GM12873 (cell line): Measurements from ENCODE around the gene SLC33A1.

ENCODE experiments used
- CTCF ChIP-seq: IDR thresholded peaks from 2 replicates; pipeline ENCODE4 v1.5.1; 2012; ENCODE audit warnings: low read depth, mild to moderate bottlenecking, moderate library complexity, low read length, control low read depth; ENCODE audit not compliant: insufficient read depth; ENCODE audit errors: missing control alignments

SLC33A1 gene

GRCh38 chr3:155854141-155854940, at the start of gene SLC33A1:
Gene SLC33A1 (minus strand): TSS chr3:155854427. CDS start chr3:155853997, 430 bp downstream.
- TF ChIP-seq CTCF: no peak

DNA sequence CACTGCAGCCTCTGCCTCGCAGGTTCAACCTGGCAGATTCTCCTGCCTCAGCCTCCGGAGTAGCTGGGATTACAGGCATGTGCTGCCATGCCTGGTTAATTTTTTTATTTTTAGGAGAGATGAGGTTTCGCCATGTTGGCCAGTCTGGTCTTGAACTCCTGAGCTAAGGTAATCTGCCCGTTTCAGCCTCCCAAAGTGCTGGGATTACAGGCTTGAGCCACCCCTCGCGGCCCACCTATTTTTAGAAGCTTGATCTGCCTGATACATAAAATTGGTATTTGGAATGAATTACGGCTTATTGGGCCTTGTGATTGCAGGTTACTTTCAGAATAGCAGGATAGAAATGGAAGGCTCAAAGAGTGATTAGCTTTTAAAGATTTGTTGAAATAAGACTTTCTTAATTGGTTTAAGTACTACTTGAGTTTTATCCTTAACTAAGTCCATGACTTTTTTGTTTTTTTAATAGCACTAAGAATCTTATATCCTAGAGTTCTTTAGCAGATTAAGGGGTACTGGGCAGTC, 41.2 kb upstream of the SLC33A1 start:
- TF ChIP-seq CTCF: no peak

DNA sequence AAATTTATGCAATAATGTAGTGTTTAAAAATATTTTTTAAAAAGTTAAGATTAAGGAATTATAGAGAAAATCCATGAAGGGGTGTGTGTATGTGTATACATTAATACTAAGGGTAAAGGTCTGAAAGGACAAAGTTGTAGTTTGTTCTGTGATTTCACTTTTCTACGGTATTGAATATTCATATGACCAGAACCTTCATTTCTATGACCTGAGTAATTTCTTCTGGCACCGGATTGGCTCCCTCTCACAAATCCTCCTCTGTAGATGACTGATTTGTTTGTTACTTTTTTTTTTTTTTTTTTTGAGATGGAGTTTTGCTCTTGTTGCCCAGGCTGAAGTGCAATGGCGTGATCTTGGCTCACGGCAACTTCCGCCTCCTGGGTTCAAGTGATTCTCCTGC, 37.1 kb upstream of the SLC33A1 start:
- no peak for TF ChIP-seq CTCF

DNA sequence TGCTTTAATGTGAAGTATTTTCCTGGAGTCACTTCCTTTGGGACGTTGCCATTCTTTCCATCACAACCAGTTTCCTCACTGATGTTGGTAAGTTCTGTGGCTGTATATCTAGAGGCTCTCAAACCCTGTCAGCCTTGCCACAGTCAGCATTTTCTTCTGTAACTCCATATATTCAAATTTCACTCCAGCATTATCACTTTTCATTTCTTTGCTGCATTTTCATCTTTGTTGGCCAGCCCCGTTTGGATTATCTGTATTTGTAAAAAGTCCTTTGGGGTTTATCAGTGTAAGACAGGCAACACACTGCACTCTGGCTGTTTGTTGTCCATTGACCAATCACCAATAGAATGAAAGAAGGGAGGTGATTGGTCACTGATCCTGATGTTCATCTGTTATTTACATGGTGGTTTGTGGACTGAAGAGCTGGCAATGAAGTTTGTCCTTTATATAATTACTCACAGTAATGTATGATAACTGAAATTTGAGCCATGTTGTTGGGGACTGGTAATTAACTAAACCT, 36.5 kb upstream of the SLC33A1 start:
- TF ChIP-seq CTCF: no peak

DNA sequence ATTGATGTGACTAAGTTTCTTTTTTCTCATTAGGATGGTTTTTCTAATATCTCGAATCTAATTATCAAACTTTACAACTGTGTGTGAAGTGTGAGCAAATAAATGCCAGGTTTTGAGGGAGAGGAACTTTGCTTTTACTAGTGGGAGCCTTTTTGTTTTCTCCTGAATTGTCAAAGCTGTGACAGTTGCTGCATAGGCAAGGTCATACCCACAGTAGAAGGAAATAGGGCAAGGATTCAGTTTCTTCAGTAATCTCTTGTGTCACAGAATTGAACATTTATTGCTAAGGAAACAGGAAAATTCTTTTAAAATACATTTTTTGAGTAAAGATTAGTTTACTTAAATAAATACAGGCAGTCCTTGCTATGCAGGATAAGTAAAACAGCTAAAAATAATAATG, 35.7 kb upstream of the SLC33A1 start:
- no peak for TF ChIP-seq CTCF

DNA sequence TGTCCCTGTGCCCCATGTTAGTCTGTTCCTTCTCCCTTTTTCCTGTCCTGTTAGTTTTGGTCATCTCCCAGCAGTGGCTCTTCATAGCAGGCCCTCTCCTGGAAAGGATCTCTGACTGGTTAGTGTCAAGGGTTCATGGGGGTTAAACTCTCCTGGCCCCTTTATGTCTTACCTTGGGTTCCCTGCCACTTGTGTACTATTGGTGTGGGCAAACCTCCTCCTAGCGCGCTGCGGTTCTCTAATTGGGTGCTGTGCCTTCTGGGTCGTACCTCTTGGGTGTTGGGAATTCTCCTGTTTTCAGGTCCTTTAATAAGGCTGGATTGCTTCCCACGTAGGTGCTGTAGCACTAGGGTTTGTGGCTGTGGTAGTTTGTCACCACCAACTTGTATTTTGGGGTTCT, 35.0 kb upstream of the SLC33A1 start:
- TF ChIP-seq CTCF: no peak

DNA sequence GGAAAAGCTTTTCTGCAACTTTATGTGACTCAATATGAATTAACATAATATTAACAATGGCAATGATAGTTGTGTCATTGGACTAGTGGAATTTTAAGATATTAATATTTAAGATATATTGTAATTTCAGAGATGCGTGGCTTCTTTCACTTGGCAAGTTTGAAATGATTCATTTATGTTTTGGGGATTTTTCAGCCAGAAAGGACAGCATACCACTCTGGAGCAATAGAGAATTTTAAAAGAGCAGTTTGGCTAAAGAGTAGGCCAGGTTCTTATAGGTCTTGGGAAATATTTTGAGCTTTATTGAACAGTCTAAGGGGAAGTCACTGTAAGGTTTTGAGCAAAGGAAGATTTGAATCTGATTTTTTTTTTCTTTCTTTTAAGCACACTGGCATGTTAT, 32.7 kb upstream of the SLC33A1 start:
- TF ChIP-seq CTCF: no peak
